HL-60/S4 treated with retinoic acid at 250 ng/mL for 4 days and 3 days (cell line): ENCODE measurements around the gene GIPC2.

Experiments
- in situ Hi-C: fragments of 300-500 bp; cut with MboI; formaldehyde crosslinking; loops from 2 replicates; pipeline ENCODE4 v1.7.0; 2022; ENCODE audit warnings: low sequenced_read_pairs

Gene GIPC2

DNA sequence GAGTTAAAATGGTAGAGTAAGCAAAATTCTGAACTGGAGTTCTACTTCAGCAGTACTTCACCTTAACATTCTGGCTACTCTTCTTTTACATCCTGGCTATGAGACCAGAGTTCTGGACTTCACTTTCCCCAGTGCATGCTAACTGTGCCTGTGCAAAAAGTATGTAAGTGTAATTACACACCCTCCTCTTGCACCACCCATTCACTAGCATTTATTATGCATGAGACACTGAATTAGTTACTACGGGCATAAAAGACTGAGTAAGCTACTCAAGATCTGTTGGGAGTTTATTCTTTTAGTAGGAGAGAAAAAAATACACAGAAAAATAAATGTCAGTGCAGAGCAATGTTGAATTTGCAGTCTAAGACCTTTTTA is 87.2 kb downstream of the GIPC2 start:
- in situ Hi-C loops: no loop called here

DNA sequence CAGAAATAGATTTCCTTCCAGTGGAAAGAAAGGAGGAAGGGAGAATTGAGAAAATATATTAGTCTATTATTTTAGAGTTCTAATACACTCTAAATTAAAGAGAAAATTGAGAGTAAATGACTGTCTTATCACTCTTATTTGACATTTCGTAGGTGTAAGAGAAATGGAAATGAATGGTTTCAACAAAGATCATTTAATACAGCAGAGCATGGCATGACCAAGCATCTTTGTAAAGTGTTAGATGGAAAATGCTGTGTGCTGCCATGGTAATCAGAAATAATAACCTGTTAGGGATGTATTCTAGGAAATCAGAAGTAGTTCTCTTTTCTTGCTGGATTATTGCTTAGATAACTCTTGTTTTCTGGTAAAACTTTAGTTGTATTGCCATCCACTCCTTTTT is 90.9 kb downstream of the GIPC2 start:
- in situ Hi-C loops: no loop called here

DNA sequence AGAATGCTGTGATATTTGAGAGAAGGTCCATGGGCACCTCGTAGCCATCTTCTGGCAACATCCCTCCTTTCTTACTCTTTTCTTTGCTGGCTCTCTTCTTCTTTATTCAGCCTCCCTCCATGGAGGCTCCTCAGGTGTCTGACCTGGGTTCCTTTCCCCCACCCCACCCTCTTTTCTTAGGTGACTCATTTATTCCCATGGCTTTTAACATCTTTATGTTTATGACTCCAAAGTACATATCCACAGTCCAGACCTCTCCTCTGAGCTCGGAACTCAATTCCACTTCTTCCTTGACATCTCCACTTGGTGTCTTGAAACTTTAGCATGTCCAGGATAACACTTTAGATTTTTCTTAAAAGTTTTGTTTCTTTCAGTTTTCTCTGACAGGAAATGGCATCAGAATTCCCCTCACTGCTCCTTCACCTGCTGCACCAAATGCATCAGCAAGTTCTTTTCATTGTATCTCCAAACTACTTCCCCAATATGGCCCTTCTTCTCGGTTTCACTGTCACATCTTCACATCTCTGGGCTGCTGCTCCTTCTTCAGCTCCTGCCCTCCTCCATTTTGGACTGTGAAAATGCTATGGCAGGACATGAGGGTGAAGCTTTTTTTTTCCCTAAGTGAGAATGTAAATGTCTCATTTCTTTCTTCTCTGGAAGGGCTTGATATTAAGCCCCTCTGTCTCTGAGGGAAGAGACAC is 95.9 kb downstream of the GIPC2 start:
- in situ Hi-C loops: no loop called here

DNA sequence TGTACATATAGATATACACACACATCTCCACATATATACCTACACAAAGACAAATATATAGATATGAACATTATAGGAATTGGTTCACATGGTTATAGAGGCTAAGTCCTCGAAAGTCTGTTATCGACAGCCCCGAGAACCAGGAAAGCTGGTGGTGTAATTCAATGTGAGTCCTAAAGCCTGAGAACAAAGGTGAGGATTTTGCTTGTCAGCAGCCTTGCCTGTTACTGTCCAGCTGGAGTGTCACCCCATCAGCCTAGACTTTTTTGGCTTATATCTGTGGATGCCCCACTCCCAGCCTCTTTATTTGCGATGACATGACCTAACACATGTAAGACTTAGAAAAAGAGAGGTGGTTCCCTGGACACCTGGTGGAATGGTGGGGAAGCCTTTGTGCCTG is 97.0 kb downstream of the GIPC2 start:
- in situ Hi-C loops: no loop called here

DNA sequence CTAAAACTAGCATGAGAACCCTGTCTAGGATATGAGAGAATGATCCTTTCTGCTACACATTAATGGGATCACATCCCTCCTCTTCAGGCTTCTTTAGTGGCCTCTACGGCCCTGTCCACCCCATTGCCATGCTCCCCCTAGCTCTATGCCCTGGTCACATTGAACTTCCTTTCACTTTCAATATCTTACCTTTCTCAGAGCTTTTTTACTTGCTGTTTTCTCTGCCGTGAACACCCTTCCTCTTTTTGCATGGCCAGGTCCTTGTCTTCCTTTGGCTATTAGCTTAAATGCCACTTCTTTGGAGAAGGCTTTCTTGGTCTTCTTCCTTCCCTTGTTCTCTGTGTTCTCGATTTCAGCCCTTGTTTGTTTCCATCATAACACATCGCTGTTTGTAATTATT is 97.4 kb downstream of the GIPC2 start:
- in situ Hi-C loops: no loop called here

DNA sequence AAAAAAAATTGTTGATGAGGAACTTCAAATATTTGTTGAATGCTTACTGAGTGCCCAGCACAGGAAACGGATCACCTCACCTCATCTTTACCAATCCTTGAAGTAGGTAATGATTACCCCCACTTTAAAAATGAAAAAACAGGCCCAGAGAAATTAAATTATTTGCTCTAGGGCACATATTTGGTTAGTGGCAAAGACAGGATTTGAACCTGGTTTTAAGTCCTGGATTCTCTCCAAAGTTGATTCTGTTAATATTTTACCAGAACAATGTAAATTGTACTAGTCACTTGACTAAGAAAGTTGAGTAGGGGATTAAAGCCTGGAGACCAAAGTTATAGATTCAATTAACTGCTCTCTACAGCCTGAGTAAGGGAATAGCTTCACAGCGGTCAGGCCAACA is 97.9 kb downstream of the GIPC2 start:
- in situ Hi-C loops: no loop called here

DNA sequence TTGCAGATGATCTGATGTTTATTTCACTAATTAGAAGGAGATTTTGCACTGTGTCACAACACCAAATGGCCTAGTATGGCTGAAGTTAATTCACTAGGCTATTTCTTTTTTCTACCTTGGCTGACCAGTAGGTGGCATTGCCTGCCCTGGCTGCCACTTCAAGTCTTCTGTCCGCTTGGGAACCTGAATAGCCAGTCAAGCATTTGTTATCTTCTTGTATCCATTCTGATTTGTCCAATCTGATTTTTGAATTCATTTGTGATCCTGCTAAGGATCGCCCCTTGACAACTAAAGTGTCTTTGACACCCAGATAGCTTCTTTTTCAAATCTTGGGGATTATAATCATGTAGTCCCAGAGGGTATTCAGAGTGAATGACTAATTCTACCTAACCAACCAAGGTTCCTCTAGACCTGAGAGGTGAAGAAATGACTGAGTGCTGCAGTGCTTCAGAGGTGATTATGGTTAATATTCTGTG is 99.4 kb downstream of the GIPC2 start:
- in situ Hi-C loops: no loop called here

DNA sequence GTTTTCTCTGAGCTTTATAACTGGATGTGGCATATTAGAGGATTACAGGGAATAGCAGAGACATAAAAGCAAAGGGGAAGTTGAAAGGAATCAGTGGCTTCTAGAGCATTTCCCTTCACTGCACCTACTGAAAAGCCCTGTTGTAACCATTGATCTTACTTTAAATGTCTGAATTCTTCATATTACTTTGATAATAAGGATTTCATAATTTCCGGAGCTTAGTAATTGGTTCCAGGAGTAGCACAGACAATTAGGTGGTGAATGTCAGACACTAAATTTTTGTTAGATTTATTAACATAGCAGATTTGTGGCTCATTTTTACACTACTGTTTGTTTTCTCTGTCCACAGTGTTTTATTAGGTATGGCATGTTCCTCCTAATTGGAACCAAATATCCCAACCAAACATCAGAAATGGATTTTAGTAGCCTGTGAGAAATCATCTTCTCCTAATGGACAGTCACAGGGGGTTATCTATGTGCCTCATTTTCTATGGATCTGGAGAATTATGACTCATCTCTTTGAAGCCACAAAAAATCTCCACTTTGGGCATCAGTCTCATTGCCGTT is 100.5 kb downstream of the GIPC2 start:
- in situ Hi-C loops: no loop called here

DNA sequence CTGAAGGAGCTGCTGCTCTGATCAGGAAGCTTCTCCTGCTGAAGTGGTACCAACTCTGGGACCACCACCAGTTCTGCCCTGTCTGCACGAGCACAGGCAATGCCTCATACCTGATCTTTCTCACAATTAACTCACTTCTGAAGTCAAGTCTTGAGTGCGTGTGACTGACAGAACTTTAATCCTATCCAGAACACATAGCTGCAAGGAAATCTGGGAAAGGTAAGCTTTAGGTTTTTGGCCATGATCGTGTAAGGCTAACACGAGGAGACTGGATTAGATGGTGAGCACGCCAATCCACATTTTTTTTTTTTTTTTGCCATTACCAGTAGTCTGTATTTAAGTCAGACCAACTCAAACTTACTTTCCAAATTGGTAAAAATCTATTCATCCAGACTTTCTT is 101.3 kb downstream of the GIPC2 start:
- in situ Hi-C loops: no loop called here

DNA sequence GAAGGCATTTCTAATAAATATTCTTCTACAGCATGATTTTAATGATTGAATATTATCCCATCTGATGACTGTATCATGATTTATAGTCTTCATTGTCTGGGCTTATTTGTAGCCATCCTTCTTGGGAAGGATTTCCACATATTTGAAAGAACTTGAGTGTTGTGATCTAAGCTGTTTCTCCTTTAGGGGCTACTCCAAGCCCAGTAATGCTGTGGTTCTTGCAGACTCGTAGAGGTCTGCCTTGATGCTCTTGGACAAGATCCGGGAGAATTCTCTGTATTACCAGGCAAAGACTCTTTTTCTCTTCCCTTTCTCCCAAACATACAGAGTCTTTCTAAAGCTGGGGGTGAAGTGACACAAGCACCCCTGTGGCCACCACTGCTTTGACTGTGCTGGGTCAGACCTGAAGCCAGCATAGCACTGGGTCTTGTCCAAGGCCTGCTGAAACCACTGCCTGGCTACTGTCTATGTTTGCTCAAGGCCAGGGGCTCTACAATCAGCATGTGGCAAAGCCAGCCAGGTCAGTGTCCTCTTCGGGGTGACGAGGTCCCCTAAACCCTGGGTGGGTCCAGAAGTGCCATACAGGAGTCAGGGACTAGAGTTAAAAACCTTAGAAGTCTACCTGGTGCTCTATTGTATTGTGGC is 107.4 kb downstream of the GIPC2 start:
- in situ Hi-C loops: no loop called here

DNA sequence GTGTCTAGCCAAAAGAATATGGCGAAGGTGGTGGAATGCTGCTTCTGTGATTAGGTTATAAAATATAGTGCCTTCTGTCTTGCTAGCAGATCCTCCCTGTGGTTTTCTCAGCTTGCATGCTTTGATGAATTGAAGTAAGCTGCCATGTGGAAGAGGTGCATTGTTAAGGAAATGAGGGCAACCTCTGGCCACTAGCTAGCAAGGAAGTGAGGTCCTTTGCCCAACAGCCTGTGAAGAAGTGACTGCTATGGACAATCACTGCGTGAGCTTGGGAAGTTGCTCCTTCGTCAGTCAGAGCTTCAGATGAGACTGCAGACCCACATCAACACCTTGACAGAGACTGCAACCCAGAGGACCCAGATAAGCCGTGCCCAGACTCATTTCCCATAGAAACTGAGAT is 109.4 kb downstream of the GIPC2 start:
- in situ Hi-C loops: no loop called here

DNA sequence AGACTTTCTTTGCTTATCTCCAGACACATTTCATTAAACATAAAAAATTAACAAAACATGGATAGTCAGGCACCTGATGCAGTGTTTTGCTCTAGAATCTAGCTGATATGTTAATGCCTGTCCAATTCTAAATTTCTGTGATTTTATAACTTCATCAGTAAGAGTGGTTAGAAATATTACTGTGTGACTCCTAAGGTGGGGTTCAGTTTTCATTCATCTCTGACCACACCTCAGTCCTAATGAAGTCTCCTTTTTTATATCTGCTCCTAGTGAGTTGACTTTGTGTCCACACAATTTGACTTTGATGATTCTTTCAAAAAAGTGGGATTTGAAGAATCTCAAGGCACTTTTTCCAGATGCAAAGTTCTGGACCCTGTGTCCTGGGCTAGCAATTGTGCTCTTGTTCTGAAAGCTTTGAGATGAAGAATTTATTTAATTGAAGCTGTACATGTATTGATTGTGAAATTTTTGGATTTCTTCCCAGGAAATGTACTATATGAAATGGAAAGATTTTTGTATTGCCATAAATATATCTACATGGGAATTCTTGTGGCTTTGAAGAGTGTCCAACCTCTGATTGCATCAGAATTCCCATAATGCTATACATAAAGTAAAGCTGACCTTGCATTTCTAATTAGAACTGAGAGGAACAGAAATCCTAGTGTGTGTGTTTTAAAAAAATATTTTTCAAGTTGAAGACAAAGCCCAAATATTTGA is 111.2 kb downstream of the GIPC2 start:
- in situ Hi-C loops: no loop called here

DNA sequence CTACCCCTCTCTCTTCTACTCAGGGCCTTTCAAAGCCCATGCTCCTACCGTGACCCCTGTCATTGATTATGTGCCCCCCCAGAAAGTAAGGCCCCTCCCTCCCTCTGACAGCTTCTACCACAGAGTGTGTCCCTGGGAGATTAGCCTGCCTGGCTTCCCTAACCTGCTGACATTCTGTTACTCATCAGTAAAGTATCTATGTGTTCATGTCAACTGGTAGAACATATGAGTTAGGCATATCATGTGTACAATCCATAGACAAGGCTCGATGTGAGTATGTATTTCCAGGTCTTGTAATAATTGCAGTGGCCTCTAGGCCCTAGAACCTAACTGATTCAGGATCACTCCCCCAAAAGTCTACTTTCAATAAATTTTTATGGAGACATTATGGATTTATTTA is 120.0 kb downstream of the GIPC2 start:
- in situ Hi-C loops: no loop called here

DNA sequence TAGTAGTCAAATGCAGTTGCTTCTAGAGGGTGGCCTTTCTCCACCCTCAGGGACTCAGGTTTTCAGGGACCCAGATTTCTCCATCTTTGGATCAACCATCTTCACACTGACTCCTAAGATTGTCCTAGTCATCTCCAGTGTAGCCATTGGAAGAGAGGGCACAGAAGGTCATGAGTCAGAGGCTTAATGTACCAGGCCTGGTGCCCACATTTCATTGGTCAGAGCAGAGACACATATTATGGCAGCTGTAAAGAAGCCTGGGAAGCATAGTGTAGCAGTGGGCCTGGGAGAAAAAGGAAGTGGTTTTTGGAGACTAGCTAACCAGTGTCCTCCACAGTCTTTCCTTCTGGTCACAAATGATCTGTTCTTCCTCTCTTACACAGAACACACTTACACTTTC is 122.5 kb downstream of the GIPC2 start:
- in situ Hi-C loops: no loop called here

DNA sequence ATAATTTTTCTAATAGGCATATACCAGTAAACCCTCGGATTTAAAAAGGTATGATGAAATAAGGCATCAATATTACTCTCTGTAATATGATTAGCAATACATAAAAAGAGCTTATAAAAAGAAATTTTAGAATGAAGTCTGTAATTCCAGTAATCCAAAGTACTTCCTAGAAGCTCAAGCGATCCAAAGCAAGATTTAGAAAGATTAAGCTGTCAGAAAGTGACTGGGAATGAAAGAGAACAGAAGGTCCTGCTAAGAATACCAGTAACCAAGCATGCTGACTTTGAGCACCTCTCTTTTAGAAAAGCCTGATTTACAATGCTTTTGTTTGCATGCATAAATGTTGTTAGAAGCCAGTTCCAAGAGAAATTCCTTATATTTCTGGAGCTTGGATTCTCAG is 125.1 kb downstream of the GIPC2 start:
- in situ Hi-C loops: no loop called here

DNA sequence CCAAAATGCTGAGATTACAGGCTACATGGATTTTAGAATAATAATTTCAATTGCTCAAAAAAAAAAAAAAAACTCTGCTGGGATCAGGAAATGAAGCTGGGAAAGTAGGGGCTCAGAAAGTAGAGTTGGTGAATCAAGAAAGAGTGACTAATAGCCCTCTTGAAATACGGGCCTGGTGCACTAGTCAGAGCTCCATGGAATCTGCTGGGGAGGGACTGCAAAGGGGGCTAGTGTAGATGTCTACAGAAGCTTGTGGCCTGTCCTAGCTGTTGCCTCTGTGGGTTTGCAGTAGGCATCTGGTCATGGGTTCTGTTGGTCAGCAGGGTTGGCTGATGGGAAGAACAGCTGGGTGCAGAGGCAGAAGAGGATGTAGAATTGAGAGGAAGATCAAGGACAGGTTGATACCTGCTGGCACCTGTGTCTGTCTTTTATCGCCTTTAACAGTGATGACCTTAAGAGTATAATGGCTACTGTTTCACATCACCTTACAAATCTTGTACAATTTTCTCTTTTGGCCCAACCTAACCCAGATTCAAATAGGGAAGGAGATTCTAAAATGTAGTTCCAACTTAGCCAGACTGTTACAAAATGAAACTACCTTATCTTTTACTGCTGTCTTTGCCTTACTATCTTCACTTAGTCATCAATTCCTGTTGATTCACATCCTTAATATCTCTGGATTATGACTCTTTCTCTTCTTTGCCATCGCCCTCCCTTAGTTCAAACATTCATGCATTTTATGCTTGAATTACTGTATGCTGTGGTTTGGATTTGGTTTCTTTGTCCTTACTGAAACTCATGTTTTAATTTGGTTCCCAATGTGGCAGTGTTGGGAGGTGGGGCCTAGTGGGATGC is 126.2 kb downstream of the GIPC2 start:
- in situ Hi-C loops: no loop called here

DNA sequence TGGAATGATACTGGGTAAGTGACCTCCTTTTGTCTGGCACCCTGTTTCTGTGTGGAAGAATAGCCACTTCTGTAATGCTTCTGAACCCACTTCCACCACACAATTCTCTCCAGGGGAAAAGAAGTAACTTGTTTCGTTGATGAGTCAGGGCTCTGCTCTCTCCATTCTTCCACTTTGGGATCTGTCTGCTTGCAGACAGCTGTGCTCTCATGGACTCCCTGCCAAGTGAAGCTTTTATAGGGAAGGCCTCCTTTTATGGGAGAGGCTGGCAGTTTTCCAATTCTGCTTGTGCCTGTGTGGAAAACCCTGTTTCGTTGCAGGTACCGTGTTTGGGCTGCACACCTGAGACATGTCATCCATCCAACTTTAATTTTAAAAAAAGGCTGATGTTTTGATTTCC is 130.7 kb downstream of the GIPC2 start:
- in situ Hi-C loops: no loop called here

DNA sequence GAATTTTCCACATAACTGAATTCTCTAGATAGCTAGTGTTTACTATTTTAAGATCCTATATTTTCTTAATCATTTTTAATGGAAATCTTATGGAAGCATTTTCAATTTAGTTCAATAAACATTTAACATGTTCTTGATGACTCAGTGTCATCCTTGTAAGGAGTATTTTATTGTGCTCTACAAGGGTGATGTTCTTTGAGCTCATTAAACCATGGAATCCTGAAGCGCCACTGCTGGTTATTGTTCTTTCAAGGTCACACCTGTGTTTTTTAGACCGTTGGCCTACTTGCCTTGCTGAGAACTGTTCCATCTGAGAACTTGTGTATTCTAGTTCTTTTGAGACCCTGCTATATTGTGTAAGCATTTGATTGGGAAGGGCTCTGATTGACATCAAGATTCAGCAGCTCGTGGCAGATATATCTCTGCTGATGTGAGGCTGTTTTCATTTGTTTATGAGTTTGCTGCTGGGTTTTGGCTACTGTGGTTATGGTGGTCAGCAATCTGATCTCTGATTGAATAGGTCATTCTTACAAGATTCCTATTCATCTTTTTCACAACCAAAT is 132.0 kb downstream of the GIPC2 start:
- in situ Hi-C loops: no loop called here

DNA sequence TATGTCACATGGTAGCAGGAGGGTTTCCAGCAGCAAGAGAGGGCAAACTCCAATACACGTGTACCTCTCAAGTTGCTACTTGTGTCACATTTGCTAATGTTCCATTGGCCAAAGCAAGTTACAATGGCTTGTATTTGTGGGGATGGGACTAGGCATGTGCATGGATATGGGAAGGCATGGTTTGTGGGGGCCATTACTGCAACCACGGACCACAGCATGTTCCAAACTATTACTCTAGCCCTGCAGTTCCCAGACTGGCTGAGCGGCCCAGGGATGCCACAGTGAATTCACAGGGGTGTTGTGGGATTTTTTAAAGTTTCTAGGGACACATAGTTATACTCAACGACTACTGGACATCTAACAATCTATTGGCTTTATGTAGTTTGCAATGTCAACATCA is 133.1 kb downstream of the GIPC2 start:
- in situ Hi-C loops: no loop called here

DNA sequence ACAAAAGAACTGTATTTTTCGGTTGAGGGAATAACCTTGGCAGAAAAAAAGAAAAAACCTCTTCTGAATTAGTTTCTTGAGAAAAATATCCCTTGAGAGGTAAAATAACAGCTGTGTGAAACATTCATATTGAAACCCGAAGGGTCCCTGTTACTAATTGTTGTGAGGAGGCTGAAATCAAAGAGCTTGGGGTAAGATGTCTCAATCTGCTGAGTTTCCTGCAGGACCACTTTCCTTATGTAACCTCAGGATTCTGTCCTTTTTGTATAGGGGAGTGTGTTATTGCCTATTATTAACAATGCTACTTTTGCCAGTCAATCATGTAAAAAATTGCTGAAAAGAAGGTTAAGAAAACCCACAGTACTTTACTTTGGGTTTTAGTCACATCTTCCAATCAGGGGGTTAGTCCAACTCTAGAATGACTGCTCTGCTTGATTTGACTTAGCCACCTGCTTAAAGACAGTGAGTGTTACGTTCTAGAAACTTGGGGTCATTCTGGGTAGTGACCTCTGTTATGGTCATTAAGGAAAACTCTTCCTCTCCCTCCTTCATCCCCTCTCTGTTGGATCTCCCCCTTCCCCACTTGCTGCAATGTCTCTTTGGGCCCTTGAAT is 138.8 kb downstream of the GIPC2 start:
- in situ Hi-C loops: no loop called here
